AG08396 (cell line): Measurements from ENCODE around the gene USP5.

Experiments used
- DNase-seq: peaks from one replicate; pipeline ENCODE4 v3.0.0; 2012; ENCODE audit warnings: low spot score, mixed read lengths

Gene USP5

DNA sequence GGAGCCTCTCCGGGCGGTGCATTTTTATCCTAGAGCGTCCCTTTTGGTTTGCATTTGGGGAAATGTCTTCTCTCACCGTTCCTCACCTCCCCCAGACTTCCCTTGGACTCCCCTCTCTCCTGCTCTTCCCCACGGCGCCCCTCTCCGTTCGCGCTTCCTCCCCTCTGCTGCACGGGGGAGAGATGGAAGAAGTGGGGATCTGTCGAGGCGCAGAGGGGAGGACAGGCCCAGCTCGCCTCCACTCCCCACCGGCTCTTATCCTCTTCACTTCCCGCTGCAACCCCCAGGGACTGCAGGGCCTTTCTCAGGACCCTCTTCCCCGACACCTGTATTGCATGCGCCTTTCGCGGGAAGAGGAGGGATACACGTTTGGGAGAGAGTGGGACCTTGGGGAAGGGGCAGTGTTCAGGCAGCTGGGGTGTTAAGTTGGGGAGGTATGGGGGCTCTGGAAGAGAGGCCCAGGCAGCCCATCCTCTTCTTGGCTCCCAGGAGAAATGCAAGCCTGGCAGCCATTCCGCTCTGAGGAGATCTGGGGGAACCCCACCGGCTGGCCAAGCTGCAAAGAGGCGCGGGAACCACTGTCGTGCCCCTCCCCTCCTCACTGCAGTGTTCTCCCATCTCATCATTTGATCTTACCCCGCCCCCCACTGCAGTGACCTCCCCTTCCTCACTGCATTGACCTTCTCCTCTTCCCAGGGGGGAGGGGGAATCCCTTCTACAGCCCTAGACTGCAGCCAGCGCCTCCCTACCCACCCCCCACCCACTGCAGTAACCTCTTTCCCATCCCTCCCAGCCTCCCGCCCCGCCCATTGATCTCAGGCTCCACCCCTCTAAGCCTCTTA, 63.2 kb downstream of the USP5 start:
- DNase-seq: no peak

DNA sequence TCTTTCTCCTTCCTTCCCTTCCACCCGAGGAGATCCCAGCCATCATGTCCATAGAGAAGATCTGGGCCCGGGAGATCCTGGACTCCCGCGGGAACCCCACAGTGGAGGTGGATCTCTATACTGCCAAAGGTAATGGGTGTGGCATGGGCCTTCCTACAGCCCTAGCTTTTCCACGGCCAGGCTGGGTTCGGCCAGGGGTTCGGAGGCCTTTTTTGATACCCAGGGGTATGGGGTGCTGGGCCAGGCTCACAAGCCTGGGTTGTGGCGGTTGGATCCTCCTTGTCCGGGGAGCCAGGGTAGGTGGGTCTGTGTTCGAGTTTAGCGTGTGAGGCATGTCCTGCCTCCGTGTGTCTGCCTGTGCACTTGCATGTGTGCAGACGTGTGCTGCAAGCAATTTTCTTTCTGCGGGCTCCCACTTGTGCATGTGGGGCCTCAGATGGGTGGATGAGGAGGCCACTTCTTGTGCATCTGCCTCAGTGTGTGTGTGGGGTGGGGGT, 63.9 kb downstream of the USP5 start:
- no peak for DNase-seq
